GM12801 (cell line): ENCODE measurements around the gene GJB4.

Experiments used
- CTCF ChIP-seq: IDR thresholded peaks from one replicate; pipeline ENCODE4 v1.5.1; 2011; ENCODE audit warnings: control low read depth; ENCODE audit not compliant: insufficient read length; ENCODE audit errors: extremely low read depth

GJB4 gene

GRCh38 chr1:34759503-34760357 lies at the start of gene GJB4:
Gene GJB4 (plus strand): TSS chr1:34759740. CDS start chr1:34761255, 1,515 bp downstream.
- TF ChIP-seq CTCF = no peak

GRCh38 chr1:34710812-34711211 lies 48.7 kb upstream of the GJB4 start:
- TF ChIP-seq CTCF = no peak

- TF ChIP-seq CTCF = no peak
These were observed 48.1 kb upstream of the GJB4 start for GRCh38 chr1:34711485-34711884.

- TF ChIP-seq CTCF = no peak
These were observed 47.4 kb upstream of the GJB4 start for GRCh38 chr1:34712007-34712688.

- no peak for TF ChIP-seq CTCF
These were observed 46.1 kb upstream of the GJB4 start for GRCh38 chr1:34713443-34713842.

GRCh38 chr1:34714386-34714785 lies 45.2 kb upstream of the GJB4 start:
- no peak for TF ChIP-seq CTCF

GRCh38 chr1:34715139-34715538 lies 44.4 kb upstream of the GJB4 start:
- TF ChIP-seq CTCF = no peak
